Activated T-helper 2 cell treated with anti-CD3 and anti-CD28 coated beads, Interferon-gamma antibody, Interleukin-2, Interleukin-4, amounts not matched to agents 10 μg/mL and 5 μg/mL and 100 μg/mL, durations not matched to agents 14 hours and 24 hours and 36 hours (primary cell): ENCODE data around the gene ASCL2. TPM values are rescaled to one million over a fixed set of nuclear protein-coding genes. Genes with fewer than 3 reads are reported as not detected.

Source experiments
- DNase-seq: peaks from one replicate; pipeline ENCODE4 v3.0.0; 2021; ENCODE audit warnings: low spot score
- H3K27ac Mint-ChIP-seq: one replicate; pipeline ENCODE4 v1.8.0; 2021; ENCODE audit warnings: mixed read lengths
- H3K27me3 Mint-ChIP-seq: one replicate; pipeline ENCODE4 v1.8.0; 2021; ENCODE audit warnings: low read depth, mixed read lengths
- H3K36me3 Mint-ChIP-seq: one replicate; pipeline ENCODE4 v1.8.0; 2021; ENCODE audit warnings: low read depth, mixed read lengths
- H3K4me1 Mint-ChIP-seq: one replicate; pipeline ENCODE4 v1.8.0; 2021; ENCODE audit warnings: low read depth, mixed read lengths
- H3K4me3 Mint-ChIP-seq: one replicate; pipeline ENCODE4 v1.8.0; 2021; ENCODE audit warnings: low read depth, mild to moderate bottlenecking, moderate library complexity, mixed read lengths
- H3K9me3 Mint-ChIP-seq: one replicate; pipeline ENCODE4 v1.8.0; 2021; ENCODE audit warnings: mixed read lengths
- intact Hi-C: fragments of 100-400 bp; cut with micrococcal nuclease; formaldehyde crosslinking; loops from one replicate; pipeline ENCODE4 v1.15.1; 2023
- total RNA-seq: library from RNA; stranded (reverse); gene quantifications from 2 replicates; pipeline ENCODE4 v1.2.3, GENCODE V29; 2022

ASCL2 gene
- total RNA-seq, 1 donor from 2014 or later, result 0.25 TPM

GRCh38 chr11:2312232-2313042, 42.0 kb upstream of the ASCL2 start:
- H3K4me3 Mint-ChIP-seq, result no peak overlapping the region
- no peak overlapping the region for H3K27ac Mint-ChIP-seq
- DNase-seq, result no peak
- intact Hi-C loops, result no loop called here
- no peaks in the 10 kb centered on the region for H3K36me3 Mint-ChIP-seq
- no peaks in the 10 kb centered on the region for H3K4me1 Mint-ChIP-seq
- no peaks in the 10 kb centered on the region for H3K27me3 Mint-ChIP-seq
- no peaks in the 10 kb centered on the region for H3K9me3 Mint-ChIP-seq

GRCh38 chr11:2311353-2312133, 41.2 kb upstream of the ASCL2 start:
- H3K4me3 Mint-ChIP-seq, result no peak overlapping the region
- H3K9me3 Mint-ChIP-seq, result no peaks in the 10 kb centered on the region
- H3K27ac Mint-ChIP-seq, result no peak overlapping the region
- H3K27me3 Mint-ChIP-seq, result no peaks in the 10 kb centered on the region
- no peaks in the 10 kb centered on the region for H3K36me3 Mint-ChIP-seq
- H3K4me1 Mint-ChIP-seq, result peaks cover under 1% of the 10 kb centered on the region
- intact Hi-C loops, result no loop called here
- no peak for DNase-seq

DNA sequence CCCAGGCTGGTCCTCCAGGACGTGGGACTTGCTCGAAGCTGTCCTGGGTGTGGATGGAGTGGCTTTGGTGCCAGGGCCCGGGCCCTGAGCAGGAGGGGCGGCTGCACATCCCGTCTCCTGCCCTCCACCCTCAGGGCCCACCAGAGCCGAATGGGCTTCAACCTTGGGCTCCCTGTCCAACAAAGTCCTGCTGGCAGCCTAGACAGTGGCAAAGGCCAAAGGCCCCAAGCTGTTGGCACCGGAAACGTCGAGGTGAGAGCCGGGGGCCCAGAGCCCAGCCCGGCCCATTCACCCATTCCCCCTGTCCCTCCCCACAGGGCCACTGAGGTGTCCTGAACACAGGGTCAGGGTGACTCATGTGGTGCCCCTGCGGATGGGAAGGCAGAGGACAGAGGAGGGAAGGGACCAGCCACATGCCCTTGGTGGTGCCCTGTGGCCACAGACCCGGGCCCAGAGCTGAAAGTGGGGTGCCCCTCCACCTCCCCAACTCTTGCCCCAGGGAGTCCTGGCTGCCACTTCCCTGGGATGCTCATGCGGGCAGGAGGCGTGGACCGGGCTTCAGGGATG, 40.5 kb upstream of the ASCL2 start:
- DNase-seq, result no peak
- Mint-ChIP-seq H3K27me3 (no peaks in the 10 kb centered on the region), H3K27ac (no peak overlapping the region), H3K36me3 (no peaks in the 10 kb centered on the region), H3K4me3 (no peak overlapping the region), H3K4me1 (peaks cover 7% of the 10 kb centered on the region), H3K9me3 (no peaks in the 10 kb centered on the region)
- intact Hi-C loops, result no loop called here

GRCh38 chr11:2310073-2310785, 39.8 kb upstream of the ASCL2 start:
- H3K4me1 Mint-ChIP-seq, result peaks cover 12% of the 10 kb centered on the region
- no peak for DNase-seq
- H3K4me3 Mint-ChIP-seq, result no peak overlapping the region

GRCh38 chr11:2309251-2310072, 39.1 kb upstream of the ASCL2 start:
- no peaks in the 10 kb centered on the region for H3K27me3 Mint-ChIP-seq
- no peak overlapping the region for H3K27ac Mint-ChIP-seq
- no peak for DNase-seq
- H3K9me3 Mint-ChIP-seq, result no peaks in the 10 kb centered on the region
- no peak overlapping the region for H3K4me3 Mint-ChIP-seq
- H3K36me3 Mint-ChIP-seq, result no peaks in the 10 kb centered on the region
- intact Hi-C loops, result loop anchor here (5.0 to 10.0 kb wide), 3 partner anchors 65 to 585 kb away; partner anchors contain the start of gene CD81
- H3K4me1 Mint-ChIP-seq, result peaks cover 12% of the 10 kb centered on the region

More at GRCh38 chr11:2310073-2310785, 39.8 kb upstream of the ASCL2 start:
- Mint-ChIP-seq H3K9me3 (no peaks in the 10 kb centered on the region), H3K27me3 (no peaks in the 10 kb centered on the region), H3K36me3 (no peaks in the 10 kb centered on the region), H3K27ac (no peak overlapping the region)
- intact Hi-C loops, result no loop called here

- intact Hi-C loops, result loop anchor here (5.0 to 10.0 kb wide), 3 partner anchors 66 to 586 kb away; partner anchors contain the start of gene CD81
- H3K4me1 Mint-ChIP-seq, result peaks cover 12% of the 10 kb centered on the region
- no peak overlapping the region for H3K4me3 Mint-ChIP-seq
- H3K9me3 Mint-ChIP-seq, result no peaks in the 10 kb centered on the region
- no peaks in the 10 kb centered on the region for H3K36me3 Mint-ChIP-seq
- no peak for DNase-seq
- H3K27ac Mint-ChIP-seq, result no peak overlapping the region
- no peaks in the 10 kb centered on the region for H3K27me3 Mint-ChIP-seq
Measured at GRCh38 chr11:2308713-2309112, 38.3 kb upstream of the ASCL2 start.

GRCh38 chr11:2307501-2308331, 37.3 kb upstream of the ASCL2 start:
- no peaks in the 10 kb centered on the region for H3K36me3 Mint-ChIP-seq
- no peaks in the 10 kb centered on the region for H3K27me3 Mint-ChIP-seq
- no peak overlapping the region for H3K4me3 Mint-ChIP-seq
- intact Hi-C loops, result loop anchor here (5.0 to 10.0 kb wide), 3 partner anchors 67 to 587 kb away; partner anchors contain the start of gene CD81
- peaks cover 12% of the 10 kb centered on the region for H3K4me1 Mint-ChIP-seq
- H3K27ac Mint-ChIP-seq, result no peak overlapping the region
- no peak for DNase-seq
- no peaks in the 10 kb centered on the region for H3K9me3 Mint-ChIP-seq

DNA sequence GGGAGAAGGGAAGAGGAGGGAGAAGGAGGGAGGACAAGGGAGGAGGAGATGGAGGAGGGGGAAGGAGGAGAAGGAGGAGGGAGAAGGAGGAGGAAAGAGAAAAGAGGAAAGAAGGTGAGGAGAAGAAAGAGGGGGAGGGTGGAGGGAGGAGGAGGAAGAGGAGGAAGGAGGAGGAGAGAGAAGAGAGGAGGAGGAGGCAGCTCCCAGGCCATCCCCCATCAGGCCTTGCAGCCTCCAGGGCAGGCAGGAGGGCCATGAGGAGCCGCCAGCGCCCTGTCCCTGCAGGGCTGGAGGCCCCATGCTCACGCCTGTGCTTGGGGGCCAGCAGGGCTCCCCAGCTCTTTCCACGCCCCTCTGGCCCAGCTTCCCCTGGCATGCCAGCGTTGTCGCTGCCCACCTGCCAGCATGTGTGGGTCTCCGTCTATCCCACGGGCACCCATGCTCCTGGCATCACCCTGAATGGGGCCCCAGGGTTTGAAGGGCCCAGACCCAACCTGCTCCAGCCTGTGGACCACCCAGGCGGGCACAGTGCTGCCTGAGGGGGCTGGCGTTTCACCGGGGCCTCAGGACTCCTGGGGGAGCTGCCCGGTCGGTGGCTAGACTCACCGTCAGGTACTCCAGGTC, 36.6 kb upstream of the ASCL2 start:
- Mint-ChIP-seq H3K27ac (no peak overlapping the region), H3K9me3 (no peaks in the 10 kb centered on the region), H3K4me1 (peaks cover 16% of the 10 kb centered on the region), H3K27me3 (no peaks in the 10 kb centered on the region), H3K36me3 (no peaks in the 10 kb centered on the region), H3K4me3 (no peak overlapping the region)
- intact Hi-C loops, result loop anchor here (5.0 to 10.0 kb wide), 3 partner anchors 68 to 588 kb away; partner anchors contain the start of gene CD81
- DNase-seq, result no peak

DNA sequence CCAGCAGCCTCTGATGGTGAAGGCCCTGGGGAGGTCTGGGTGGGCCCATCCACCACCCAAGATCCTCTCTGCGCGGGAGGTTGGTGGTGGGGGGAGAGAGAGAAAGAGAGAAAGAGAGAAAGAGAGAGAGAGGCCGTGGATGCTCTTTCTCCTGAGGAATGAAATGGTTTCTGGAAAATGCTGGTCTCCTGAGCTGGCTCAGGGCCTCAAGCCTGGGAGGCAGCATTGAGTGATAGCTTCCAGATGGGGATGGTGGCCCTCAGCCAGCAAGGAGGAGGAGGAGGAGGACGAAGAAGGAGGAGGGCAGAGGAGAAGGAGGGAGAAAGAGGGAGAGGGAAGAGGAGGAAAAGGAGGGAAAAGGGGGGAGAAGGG, 36.0 kb upstream of the ASCL2 start:
- Mint-ChIP-seq H3K4me1 (peaks cover 21% of the 10 kb centered on the region), H3K9me3 (no peaks in the 10 kb centered on the region), H3K36me3 (no peaks in the 10 kb centered on the region), H3K27me3 (no peaks in the 10 kb centered on the region), H3K27ac (peak overlapping the region; percentile 84), H3K4me3 (peak overlapping the region; percentile 59)
- intact Hi-C loops, result loop anchor here (5.0 to 10.0 kb wide), 3 partner anchors 68 to 588 kb away; partner anchors contain the start of gene CD81
- DNase-seq, result no peak

DNA sequence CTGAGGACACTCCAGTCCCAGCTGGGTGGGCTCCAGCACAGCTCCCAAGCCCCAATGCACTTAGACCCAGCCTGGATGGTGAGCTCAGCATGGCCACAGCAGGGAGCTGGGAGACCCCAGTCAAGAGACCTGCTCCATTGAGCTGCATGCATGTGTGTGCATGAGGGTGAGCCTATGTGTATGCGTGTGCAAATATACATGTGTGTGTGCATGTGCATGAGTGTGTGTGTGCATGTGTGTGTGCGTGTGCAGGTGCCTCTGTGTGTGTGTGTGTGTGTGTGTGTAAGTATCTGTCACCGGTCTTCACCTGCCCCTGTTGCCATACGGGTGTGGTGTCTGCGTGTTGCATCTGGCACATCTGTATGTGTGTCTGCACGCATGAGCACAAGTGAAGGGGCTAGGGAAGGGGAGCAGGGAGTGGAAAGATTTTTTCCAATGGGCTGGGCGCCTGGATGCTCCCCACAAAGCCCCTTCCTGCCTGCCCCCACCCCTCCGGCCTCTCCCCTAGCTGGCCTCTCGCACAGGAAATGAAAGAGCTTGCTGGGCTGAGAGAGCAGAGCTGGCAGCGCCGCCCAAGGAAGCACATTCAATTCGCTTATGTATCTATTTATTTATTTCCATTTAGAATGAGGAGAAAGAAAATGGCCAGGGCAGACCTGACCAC, 35.5 kb upstream of the ASCL2 start:
- no peaks in the 10 kb centered on the region for H3K27me3 Mint-ChIP-seq
- H3K4me1 Mint-ChIP-seq, result peaks cover 22% of the 10 kb centered on the region
- H3K36me3 Mint-ChIP-seq, result no peaks in the 10 kb centered on the region
- H3K27ac Mint-ChIP-seq, result peak overlapping the region; percentile 84
- intact Hi-C loops, result loop anchor here (1.0 to 10.0 kb wide), 5 partner anchors 69 to 589 kb away; partner anchors contain the start of genes CD81 and TSSC4
- DNase-seq, result no peak
- peak overlapping the region; percentile 59 for H3K4me3 Mint-ChIP-seq
- no peaks in the 10 kb centered on the region for H3K9me3 Mint-ChIP-seq
